NCI-H187 treated with DMSO at 0.1 percent for 48 hours (cell line): ENCODE results near the gene PALLD.
"Not testable (repeated sequence)": the region's sequence is repeated elsewhere in the genome, so short reads cannot be mapped to it uniquely, and the experiment has no call there.

Source experiments
- DNase-seq: peaks from one replicate; lab custom pipeline; 2025; lab: John Stamatoyannopoulos, UW

PALLD gene

GRCh38 chr4:168496834-168497233, at the start of gene PALLD:
Gene PALLD, plus strand, starts transcription at chr4:168497052.
- no peak for DNase-seq

- DNase-seq: not testable (repeated sequence)
Measured at GRCh38 chr4:168449063-168449462, 47.8 kb upstream of the PALLD start.

DNA sequence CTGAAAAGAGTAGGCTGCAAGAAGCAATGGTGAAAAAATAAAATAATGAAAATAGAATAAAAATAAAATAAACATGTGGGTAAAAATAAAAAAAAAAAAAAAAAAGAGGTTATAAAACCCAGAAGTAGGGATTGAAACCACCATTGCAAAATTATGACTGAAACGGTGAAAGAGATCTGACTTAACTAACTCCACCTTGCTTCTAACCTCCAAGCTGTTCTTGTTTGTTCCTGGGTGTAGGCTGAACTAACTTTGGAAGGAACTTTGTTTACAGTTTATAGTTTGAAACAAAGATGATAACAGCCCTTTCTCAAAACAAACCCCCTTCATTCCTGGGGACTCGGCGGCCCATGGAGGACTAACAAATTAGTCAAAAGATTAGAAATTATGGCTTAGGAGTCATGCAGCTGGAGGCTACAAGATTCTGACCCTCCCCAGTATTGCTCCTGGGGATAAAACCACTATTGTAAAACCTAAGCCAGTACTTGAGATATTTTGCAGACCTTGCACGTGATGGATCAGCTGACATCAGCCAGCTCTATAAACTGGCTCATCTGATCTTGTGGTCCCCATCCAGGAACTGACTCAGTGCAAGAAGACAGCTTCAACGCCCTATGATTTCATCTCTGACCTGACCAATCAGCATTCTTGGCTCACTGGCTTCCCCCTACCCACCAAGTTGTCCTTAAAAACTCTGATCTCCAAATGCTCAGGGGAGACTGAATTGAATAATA, 47.0 kb upstream of the PALLD start:
- DNase-seq: no peak

DNA sequence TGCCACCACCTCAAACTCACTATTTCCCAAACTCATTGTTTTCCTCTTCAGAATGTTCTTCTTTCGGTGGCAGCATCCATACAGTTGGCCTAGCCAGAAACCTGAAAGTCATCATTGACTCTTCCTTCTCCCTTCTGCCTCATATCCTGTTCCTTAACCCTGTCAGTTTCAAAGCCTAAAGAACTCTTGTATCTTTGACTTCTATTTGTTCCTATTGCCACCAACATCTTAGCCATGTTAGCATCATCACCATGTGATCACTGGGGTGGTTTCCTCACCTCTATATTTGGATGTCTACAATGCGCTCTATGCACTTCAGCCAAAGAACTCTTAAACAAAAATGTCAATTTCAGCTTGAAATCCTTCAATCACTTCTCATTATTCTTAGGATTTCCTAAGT, 45.5 kb upstream of the PALLD start:
- DNase-seq: no peak

- DNase-seq: no peak
Measured at GRCh38 chr4:168451744-168452390, 45.0 kb upstream of the PALLD start.

GRCh38 chr4:168453146-168453545, 43.7 kb upstream of the PALLD start:
- peak; percentile 3 for DNase-seq

DNA sequence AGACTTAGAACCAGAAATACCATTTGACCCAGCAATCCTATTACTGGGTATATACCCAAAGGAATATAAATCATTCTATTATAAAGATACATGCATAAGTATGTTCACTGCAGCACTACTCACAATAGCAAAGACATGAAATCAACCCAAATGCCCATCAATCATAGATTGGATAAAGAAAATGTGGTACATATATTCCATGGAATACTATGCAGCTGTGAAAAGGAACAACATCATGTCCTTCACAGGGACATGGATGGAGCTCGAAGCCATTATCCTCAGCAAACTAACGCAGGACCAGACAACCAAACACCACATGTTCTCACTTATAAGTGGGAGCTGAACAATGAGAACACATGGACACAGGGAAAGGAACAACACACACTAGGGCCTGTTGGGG, 38.6 kb upstream of the PALLD start:
- not testable (repeated sequence) for DNase-seq

DNA sequence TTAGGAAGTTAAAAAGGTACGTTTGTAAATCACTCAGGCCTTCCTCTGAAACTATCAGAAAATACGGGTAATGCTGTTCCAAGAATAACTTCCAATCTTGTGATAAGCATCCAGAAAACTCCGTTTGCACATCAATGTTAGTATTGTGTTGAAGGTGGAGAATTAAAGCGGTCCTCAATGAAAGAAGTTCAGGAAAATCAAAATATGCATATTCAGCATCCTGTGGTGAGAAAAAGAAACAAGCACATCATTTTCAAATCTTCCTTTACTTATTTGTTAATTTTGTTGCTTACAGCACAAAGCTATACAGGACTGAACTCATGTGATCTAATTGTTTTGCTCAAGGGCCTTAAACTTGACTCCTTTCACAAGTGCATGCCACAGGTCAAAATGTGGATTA, 35.0 kb upstream of the PALLD start:
- no peak for DNase-seq

DNA sequence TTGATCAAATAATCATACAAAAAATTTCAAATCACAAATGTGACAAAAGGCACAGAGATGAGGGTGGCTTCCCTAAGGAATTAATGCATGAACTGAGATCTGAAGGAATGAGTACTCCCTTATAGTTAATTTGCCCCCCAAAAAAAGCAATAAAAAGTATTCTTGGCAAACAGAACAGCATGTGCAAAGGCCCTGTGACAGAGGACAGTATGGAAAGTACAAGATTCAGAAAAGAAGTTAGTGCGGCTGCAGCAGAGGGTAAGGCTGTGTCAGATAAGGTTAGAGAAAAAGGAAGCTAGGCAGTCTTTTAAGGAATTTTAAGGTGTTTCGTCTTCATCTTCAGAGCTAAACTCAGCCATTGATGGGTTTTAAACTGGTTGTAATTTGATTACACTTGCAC, 23.9 kb upstream of the PALLD start:
- DNase-seq: no peak

- no peak for DNase-seq
Measured at GRCh38 chr4:168474660-168475320, 22.1 kb upstream of the PALLD start.

GRCh38 chr4:168475745-168476144, 21.1 kb upstream of the PALLD start:
- no peak for DNase-seq

DNA sequence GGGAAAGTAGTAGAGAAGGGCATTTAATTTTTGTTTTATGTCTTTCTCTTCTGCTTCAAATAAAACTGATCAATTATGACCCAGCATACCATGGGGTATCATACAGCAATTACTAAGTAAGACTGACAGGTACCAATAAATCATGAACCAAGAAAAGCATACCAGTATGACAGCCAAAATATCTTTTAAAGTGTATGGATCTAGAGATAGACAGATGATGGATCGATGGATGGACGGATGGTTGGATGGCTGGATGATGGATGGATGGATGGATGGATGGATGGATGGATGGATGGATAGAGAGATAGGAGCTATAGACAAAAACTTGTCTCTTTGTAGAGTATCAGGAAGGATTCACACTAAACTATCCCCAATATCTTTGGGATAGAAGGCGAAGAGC, 18.0 kb upstream of the PALLD start:
- no peak for DNase-seq

DNA sequence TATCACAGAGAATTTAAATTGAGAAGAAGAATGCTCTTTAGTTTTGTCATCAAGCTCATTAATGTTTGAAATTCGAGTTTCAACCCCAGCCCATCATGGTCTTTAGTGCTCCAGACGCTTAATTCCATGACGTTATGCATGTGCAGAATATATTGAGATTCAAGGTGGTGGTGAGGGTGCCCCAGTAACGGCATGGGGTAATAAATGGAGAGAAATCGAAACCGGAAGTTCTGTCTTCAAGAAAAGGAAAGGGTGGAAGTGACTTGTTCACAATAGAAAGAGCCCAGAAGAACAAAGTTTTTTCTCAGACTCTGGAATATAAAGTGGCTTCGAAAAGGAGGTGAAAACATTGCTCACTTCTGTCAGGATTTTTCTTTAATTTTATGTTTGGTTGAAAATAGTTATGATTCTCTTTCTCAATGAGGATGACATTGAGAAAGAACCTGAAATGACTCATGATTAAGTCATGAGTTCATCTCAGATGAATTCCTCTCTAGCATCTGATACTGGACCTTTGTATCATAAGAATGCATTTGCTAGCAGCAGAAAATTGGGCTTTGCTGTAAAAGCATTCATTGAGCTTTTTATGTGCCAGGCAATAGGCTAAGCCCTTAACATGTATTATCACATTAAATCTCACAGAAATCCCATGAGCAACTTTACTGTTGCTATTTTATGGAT, 15.8 kb upstream of the PALLD start:
- DNase-seq: no peak

- DNase-seq: no peak
Measured at GRCh38 chr4:168483811-168484210, 13.0 kb upstream of the PALLD start.

GRCh38 chr4:168484626-168485025, 12.2 kb upstream of the PALLD start:
- DNase-seq: no peak

DNA sequence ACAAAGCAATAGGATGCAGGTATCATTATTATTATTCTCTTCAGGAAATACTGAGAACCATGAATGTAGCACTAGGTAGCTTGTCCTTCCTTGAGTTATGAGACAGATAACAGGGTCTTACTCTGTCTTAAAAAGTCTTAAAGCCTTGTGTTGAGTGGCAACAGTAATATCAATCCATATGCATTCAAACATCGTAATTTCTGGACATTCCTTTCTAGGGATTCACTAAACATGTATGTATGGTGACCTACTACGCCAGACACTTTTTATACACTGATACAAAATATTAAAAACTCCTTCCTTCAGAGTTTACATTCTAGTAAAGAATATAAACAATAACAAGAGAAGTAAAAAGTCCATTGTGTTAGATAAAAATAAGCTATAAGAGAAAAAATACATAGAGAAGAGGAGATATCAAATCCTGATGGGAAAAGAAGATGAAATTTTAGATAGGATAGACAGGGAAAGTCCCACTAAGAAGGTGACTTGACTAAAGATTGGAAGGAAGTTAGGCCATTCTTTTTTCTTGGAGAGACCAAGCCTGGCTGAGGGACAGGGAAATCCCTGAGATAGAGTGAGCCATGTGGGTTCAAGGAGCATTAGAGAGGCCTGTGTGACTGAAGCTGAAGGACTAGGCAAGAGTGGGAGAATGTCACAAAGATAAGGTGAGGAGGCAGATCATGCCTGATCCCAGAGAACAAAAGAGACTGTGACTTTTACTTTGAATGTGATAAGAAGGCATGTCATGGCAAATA, 11.5 kb upstream of the PALLD start:
- DNase-seq: no peak

- no peak for DNase-seq
Measured at GRCh38 chr4:168486912-168487281, 10.0 kb upstream of the PALLD start.

DNA sequence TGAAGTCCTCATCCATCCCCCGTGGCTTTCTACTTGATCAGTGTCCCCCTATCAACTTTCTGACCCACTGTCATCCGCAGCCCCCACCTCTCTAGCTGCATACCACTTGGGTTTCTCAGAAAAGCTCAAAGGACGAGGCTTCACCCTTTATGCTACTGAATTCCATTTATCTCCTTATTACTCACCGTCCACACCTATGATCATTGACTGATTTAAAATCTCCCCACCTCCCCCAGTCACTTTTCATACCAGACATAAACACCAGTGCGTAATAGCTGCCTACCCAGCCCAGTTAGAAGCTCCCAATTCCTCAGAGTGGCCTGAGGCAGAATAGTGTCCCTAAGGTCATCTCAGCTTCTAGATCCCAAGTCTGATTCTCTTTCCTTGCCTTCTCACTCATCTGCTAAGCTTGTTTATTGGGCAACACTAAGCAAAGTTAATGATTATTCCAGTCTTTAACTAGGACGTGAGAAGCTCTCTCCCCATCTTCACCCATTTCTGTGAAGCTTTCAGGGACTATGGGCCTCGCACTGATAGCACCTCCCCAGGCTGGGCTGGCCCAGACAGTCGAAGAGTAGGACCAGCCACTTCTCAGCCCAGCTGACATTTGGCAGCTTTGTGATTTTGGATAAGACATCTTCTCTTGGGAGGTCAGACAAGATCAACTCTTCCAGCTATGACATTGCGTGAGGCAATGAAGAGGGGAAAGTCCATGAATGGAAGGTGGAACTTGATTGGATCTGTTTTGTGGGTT, 9.4 kb upstream of the PALLD start:
- DNase-seq: no peak

GRCh38 chr4:168488869-168489274, 8.0 kb upstream of the PALLD start:
- DNase-seq: no peak

DNA sequence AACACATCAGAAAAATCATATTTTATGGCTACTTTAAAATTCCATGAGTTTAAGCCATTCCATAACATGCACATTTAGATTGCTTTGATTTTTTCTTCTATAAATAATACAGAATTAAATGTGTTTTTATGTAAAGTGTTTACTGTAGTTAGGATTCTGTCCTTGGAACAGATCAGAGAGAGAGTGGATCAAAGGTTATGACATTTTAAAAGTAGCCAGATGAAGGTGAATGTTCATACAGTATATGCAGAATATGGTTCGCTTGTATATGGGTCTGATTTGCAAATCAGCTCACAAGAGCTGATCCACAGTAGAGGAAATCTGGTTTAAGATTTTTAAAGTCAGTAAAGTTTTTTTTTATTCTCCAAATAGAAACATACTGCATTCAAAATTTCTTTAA, 7.2 kb upstream of the PALLD start:
- DNase-seq: no peak

DNA sequence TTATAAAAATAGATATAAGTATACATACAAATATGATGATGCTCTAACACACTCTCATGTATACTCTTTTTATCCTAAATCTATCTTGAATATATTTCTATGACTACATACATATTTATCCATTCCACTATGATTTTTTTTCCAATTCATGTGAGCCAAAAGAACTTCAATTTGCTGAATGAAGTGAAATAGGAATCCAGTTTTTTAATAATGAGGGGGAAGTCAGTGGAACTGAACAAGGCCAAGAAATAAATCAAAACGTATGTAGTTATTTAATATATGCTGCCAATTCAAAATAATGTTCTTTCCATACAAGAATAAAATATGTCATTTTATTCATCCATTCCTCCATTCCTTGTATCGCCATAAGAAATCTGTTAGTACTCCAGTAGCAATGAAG, 6.1 kb upstream of the PALLD start:
- DNase-seq: no peak
